SK-N-MC (cell line): Measurements from ENCODE around the gene GRIP2.

Experiments
- EZH2 ChIP-seq: fragments of 200-600 bp; sonication (generic); IDR thresholded peaks from one replicate; pipeline ENCODE4 v1.6.1; 2017; ENCODE audit warnings: antibody characterized with exemption
- FOXP2 ChIP-seq: optimal IDR thresholded peaks from 2 replicates; pipeline ENCODE3; 2011; ENCODE audit warnings: mild to moderate bottlenecking, moderate library complexity; ENCODE audit not compliant: insufficient read depth; ENCODE audit errors: extremely low read length, control extremely low read depth
- POLR2AphosphoS5 ChIP-seq: IDR thresholded peaks from 2 replicates; pipeline ENCODE4 v1.6.1; 2012; ENCODE audit warnings: mild to moderate bottlenecking, low read depth, low read length, borderline replicate concordance

DNA sequence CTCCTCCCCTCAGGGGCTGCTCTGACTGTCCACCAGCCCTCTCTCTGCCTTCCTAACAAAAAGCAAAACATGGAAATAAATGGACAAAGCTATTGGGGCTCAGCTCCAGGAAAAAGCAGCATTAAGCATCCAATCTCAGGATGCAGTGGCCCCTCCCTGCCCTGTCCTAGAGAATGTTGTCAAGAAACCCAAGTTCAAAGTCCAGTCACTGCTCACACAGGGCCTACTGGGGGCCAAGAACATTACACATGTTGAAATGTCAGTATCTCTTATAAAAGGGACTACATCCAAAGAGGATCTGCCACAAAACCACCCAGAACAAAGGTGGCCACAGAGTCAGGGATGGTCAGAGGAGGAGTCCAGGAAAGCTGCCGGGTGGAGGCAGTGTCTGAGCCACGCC, 7.6 kb upstream of the GRIP2 start:
- TF ChIP-seq POLR2AphosphoS5 (no peak), EZH2 (no peak), FOXP2 (no peak)
